Fibroblast of pulmonary artery (primary cell): Measurements from ENCODE around the gene FXYD4.
"Not testable (repeated sequence)": the region's sequence is repeated elsewhere in the genome, so short reads cannot be mapped to it uniquely, and the experiment has no call there.

Source experiments
- DNase-seq: peaks from one replicate; pipeline ENCODE4 v3.0.0-alpha.2; 2010; ENCODE audit warnings: low read depth
- H3K4me3 ChIP-seq: replicated peaks from 2 replicates; pipeline ENCODE4 v1.5.1; 2011; ENCODE audit warnings: low read depth, mild to moderate bottlenecking, control low read depth, low read length, moderate library complexity
- TF ChIP-seq, protein P1 (sequence below): IDR thresholded peaks from 2 replicates; pipeline ENCODE4 v1.5.1; 2011; ENCODE audit warnings: mild to moderate bottlenecking, control low read depth, low read length, inconsistent platforms; ENCODE audit errors: missing control alignments

FXYD4 gene, protein sequence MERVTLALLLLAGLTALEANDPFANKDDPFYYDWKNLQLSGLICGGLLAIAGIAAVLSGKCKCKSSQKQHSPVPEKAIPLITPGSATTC

DNA sequence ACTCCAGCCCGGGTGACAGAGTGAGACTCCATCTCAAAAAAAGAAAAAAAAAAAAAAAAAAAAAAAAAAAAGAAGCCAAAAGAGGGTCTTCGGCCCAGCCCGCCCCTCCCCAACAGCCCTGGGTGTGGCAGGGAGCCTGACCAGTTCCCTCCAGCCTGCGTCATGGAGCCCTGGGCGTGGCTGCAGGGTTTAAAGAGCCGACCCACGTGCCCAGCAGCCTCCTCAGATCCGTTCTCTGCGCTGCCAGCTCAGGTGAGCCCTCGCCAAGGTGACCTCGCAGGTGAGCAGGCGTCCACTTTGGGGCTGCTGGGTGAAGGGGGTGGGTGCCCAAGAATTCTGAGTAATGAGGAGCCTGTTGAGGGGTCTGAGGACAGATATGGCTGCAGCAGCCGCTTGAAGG lies at the start of gene FXYD4:
FXYD4 (plus strand) TSS at position 219 of the 400 bp plus-strand sequence. CDS start 2,111 bp downstream, outside the sequence.
- TF ChIP-seq, protein P1, sequence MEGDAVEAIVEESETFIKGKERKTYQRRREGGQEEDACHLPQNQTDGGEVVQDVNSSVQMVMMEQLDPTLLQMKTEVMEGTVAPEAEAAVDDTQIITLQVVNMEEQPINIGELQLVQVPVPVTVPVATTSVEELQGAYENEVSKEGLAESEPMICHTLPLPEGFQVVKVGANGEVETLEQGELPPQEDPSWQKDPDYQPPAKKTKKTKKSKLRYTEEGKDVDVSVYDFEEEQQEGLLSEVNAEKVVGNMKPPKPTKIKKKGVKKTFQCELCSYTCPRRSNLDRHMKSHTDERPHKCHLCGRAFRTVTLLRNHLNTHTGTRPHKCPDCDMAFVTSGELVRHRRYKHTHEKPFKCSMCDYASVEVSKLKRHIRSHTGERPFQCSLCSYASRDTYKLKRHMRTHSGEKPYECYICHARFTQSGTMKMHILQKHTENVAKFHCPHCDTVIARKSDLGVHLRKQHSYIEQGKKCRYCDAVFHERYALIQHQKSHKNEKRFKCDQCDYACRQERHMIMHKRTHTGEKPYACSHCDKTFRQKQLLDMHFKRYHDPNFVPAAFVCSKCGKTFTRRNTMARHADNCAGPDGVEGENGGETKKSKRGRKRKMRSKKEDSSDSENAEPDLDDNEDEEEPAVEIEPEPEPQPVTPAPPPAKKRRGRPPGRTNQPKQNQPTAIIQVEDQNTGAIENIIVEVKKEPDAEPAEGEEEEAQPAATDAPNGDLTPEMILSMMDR: no peak
- H3K4me3 ChIP-seq: no peak within 1 kb of the TSS
- no peak for DNase-seq

DNA sequence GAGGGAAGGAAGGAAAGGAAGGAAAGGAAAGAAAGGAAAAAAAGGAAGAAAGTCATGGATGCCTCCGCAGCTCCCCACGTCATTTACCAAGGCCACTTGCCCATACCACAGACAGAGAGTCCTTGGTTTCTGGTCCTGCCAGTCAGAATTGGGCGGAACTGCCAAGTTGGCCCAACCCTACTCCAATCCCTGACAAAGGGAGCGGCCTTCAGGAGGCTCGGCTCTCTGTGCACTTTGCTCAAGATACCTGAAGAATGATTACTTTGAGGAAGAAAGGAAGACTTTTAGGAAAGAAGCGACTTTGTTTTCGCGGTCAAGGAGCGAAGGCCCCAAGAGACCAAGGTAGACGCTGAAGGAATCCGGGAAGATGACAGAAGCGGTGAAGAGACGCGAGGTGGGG lies 49.1 kb upstream of the FXYD4 start:
- TF ChIP-seq, protein P1: no peak
- DNase-seq: no peak
- H3K4me3 ChIP-seq: no peak overlapping the region

DNA sequence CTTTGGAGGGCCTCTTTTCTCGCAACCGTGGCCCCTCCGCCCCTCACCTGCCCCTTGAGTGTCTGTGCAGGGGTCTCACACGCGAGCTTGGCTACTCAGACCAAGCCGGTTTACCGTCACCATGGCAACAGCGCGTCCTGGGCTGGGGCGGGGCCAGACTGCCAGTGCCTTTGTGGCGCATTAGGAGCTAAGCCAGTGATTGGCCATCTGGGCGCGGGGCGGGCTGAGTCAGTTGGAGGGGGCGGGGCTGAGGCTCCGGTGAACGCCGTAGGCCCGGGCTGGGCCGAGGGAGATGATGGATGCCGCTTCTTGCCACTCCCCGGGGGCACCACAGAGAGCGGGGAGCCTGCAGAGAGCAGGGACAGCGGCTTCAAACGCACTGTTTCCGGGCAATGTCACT lies 48.7 kb upstream of the FXYD4 start:
- TF ChIP-seq, protein P1: no peak
- DNase-seq: peak; percentile 74
- H3K4me3 ChIP-seq: peak overlapping the region; percentile 14

DNA sequence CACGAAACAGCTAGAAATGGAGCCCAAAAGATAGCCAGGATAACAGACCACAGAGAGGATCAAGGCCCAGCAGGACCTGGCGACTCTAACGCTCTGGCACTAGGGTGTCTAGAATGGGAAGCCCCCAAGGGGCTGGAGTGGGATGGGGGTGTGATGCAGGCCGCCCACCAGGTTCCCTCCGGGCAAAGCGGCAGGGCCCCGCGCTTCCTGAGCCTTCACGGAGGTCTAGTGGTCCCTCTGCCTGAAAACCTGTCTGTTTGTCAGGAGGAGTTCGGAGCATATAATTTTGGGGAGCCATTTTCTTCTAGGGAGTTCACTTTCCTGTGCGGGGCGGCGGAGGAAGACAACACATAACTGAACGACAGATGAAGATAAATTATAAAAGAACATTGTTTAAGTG lies 48.2 kb upstream of the FXYD4 start:
- TF ChIP-seq, protein P1: no peak
- peak overlapping the region; percentile 14 for H3K4me3 ChIP-seq
- no peak for DNase-seq

DNA sequence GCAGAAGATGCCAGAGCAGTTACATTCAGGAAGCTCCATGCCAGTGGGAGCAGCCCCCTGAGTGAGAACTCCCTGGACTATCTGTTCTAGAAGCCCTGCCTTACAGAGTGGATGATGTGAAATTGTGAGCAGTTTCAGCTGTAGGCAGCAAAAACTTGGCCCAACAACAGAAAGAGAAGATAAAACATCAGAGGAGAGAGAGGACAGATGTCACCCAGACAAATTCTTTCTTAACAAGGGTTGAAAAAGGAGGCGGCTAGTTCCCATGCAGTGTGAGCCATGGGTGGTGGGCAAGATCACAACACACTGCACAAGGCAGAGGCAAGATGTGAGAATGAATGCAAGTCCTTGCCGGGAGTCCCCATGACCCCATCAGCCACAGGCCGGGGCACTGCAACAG lies 46.6 kb upstream of the FXYD4 start:
- no peak for DNase-seq
- no peak overlapping the region for H3K4me3 ChIP-seq
- TF ChIP-seq, protein P1: no peak

DNA sequence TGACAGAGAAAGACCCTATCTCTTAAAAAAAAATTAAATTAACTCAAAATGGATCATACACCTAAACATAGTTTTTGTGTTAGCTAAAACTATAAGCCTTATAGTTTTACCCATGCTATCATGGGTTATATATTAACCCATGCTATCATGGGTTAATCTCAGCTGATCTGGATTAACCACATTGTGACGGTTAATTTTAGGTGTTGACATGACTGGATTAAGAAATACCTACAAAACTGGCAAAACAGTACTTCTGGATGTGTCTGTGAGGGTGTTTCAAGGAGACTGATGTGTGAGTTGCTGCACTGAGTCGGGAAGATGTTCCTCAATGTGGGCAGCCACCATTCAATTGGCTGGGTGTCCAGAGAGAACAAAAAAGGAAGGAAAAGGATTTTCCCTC lies 44.3 kb upstream of the FXYD4 start:
- TF ChIP-seq, protein P1: no peak
- no peak overlapping the region for H3K4me3 ChIP-seq
- DNase-seq: no peak

DNA sequence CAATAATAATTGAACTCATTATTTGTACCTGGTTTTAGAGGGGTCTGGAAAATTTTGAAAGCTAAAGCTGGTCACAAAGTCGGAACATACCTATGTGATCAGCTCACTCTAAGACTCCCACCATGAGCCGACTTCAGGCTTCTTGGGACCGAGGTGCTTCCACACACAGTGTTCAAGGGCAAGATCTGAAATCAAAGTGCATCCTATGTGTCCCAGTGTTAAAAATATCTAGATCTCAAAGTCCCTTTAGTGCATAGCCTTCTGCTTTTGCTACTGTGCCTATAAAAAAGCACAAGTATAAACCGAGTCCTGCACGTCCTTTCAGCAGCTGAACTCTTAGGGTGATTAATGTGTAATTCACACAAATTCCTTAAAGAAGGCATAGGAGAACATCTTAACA lies 43.5 kb upstream of the FXYD4 start:
- TF ChIP-seq, protein P1: no peak
- no peak overlapping the region for H3K4me3 ChIP-seq
- no peak for DNase-seq

DNA sequence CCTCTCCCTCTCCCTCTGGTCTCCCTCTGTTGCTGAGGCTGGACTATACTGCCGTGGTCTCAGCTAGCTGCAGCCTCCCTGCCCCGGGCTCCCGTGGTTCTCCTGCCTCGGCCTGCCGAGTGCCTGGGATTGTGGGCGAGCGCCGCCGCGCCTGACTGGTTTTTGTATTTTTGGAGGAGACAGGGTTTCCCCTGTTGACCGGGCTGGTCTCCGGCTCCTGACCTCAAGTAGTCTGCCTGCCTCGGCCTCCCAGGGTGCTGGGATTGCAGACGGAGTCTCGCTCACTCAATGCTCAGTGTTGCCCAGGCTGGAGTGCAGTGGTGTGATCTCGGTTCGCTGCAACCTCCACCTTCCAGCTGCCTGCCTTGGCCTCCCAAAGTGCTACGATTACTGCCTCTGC lies 42.6 kb upstream of the FXYD4 start:
- H3K4me3 ChIP-seq, DNase-seq: not testable (repeated sequence)

DNA sequence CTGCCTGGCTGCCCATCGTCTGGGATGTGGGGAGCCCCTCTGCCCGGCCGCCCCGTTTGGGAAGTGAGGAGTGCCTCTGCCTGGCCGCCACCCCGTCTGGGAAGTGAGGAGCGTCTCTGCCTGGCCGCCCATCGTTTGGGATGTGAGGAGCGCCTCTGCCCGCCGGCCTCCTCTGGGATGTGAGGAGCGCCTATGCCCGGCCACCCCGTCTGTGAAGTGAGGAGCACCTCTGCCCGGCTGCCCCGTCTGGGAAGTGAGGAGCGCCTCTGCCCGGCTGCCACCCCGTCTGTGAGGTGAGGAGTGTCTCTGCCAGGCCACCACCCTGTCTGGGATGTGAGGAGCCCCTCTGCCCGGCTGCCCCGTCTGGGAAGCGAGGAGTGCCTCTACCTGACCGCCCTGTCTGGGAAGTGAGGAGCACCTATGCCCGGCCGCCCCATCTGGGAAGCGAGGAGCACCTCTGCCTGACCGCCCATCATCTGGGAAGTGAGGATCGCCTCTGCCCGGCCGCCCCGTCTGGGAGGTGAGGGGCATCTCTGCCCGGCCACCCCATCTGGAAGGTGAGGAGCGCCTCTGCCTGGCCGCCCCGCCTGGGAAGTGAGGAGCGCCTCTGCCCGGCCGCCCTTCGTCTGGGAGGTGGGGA lies 42.1 kb upstream of the FXYD4 start:
- not testable (repeated sequence) for H3K4me3 ChIP-seq, DNase-seq

DNA sequence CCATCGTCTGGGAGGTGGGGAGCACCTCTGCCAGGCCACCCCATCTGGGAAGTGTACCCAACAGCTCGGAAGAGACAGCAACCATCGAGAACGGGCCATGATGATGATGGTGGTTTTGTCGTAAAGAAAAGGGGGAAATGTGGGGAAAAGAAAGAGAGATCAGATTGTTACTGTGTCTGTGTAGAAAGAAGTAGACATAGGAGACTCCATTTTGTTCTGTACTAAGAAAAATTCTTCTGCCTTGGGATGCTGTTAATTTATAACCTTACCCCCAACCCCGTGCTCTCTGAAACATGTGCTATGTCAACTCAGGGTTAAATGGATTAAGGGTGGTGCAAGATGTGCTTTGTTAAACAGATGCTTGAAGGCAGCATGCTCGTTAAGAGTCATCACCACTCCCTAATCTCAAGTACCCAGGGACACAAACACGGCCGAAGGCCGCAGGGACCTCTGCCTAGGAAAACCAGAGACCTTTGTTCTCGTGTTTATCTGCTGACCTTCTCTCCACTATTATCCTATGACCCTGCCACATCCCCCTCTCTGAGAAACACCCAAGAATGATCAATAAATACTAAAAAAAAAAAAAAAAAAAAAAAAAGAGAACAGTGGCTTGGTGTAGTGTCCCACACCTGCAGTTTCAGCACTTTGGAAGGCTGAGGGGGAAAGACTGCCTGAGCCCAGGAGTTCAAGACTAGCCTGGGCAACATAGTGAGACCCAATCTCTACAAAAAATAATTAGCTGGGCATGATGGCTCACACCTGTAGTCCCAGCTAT lies 41.2 kb upstream of the FXYD4 start:
- not testable (repeated sequence) for H3K4me3 ChIP-seq

More for the DNA sequence above, 41.2 kb upstream of the FXYD4 start:
- not testable (repeated sequence) for DNase-seq
